C4-2B (cell line): Measurements from ENCODE around the gene SNRNP70.
A peak's percentile ranks its signal among the peaks of the same experiment; 100 is the strongest.

ENCODE experiments used
- H3K27ac ChIP-seq: fragments of 450-650 bp; 2 replicates; pipeline ENCODE4 v1.5.1; 2017
- ZFX ChIP-seq: fragments of 450-650 bp; IDR thresholded peaks from 2 replicates; pipeline ENCODE4 v1.6.1; 2017
- TF ChIP-seq, protein P1 (sequence below): fragments of 450-650 bp; conservative IDR thresholded peaks from 2 replicates; pipeline ENCODE4 v1.5.1; 2017; ENCODE audit warnings: mild to moderate bottlenecking

The SNRNP70 gene

DNA sequence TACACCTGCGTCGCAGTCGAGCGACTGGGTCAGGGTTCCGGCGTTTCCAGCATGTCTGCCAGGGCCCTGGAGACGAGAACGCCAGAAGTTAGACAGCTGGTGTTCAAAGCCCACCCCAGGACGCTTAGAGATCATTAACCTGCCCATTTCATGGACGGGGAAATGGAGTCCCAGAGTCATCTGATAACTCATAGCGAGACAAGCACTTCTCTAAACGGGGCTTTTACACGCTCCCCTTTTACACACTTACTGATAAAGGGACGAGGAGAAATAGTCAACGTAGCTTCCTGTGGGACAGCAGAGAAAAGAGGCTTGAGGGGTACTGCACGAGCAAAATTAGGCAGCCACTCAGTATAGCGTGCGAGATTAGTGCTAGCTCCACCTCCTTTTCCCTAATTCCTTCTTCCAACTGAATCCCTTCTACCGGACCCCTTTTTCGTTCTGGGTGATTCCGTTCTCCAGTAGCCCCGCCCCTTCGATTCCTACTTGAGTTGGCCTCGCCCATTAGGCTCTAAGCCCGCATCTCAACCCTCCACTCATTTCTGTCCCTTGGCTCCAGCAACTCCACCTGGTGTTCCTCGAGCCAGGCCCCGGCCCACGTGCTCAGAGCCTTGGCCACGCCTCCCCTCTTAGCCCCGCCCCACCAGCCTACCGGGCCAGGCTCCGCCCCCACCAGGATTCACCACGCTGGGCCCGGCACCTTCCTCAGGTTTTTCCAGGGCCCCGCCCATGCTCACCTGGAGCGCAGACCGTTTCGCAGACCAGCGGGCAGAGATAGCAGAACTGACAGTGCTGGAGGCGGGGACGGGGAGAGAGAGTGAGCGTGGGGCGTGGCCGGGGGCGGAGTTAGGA is 66.2 kb downstream of the SNRNP70 start:
- peak overlapping the region; percentile 95 for H3K27ac ChIP-seq
- no peak for TF ChIP-seq ZFX
- TF ChIP-seq, protein P1, sequence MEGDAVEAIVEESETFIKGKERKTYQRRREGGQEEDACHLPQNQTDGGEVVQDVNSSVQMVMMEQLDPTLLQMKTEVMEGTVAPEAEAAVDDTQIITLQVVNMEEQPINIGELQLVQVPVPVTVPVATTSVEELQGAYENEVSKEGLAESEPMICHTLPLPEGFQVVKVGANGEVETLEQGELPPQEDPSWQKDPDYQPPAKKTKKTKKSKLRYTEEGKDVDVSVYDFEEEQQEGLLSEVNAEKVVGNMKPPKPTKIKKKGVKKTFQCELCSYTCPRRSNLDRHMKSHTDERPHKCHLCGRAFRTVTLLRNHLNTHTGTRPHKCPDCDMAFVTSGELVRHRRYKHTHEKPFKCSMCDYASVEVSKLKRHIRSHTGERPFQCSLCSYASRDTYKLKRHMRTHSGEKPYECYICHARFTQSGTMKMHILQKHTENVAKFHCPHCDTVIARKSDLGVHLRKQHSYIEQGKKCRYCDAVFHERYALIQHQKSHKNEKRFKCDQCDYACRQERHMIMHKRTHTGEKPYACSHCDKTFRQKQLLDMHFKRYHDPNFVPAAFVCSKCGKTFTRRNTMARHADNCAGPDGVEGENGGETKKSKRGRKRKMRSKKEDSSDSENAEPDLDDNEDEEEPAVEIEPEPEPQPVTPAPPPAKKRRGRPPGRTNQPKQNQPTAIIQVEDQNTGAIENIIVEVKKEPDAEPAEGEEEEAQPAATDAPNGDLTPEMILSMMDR: no peak

DNA sequence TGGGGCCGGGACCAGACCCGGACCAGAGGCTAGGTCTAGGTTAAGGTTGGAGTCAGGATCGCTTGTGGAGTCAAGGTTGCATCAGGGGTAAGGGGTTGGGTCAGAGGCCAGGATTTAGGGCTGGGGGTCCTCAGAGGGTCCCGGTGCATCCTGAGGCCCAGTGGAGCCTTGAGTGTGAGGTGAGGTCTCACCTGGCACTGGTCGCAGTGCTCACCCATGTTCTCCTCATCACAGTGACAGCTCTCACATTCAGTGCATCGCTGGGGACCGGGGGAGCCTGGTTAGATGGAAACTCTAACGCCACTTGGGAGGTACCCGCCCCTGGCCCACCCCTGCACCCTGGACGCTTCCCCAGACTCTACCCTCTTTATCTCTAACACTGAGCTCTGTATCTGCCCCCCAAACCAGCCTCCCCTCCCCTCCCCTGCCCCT is 66.9 kb downstream of the SNRNP70 start:
- TF ChIP-seq, protein P1: no peak
- TF ChIP-seq ZFX: no peak
- peak overlapping the region; percentile 95 for H3K27ac ChIP-seq

DNA sequence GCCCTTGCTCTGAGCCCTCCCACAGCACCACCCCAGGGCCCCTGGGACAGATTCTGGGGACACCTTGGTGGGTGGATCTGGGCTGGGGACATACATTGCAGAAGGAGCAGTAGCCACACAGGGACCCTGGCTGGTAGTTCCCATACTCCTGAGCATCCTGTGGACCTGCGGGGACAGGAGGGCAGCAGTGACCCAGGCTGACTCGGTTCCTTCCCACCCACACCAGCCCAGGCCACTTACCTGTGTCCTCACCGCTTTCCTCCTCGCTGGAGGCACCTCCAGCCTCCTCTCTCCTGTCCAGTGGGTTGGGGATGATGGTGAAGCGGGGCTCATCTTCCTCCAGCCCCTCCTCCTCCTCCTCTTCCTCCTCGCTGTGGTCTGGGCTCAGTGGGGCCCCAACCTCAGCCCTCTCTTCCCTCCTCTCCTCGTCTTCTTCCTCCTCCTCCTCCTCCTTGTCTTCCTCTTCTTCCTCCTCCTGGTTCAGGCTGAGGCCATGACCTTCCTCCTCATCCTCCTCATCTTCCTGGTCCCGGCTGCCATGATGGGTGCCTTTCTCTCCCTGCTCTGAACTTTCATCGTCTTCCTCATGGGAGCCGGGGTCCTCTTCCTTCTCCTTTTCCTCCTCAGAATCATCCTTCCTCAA is 68.0 kb downstream of the SNRNP70 start:
- TF ChIP-seq, protein P1: no peak
- no peak for TF ChIP-seq ZFX
- H3K27ac ChIP-seq: peak overlapping the region; percentile 95; the same call in 1 of the 2 replicates

DNA sequence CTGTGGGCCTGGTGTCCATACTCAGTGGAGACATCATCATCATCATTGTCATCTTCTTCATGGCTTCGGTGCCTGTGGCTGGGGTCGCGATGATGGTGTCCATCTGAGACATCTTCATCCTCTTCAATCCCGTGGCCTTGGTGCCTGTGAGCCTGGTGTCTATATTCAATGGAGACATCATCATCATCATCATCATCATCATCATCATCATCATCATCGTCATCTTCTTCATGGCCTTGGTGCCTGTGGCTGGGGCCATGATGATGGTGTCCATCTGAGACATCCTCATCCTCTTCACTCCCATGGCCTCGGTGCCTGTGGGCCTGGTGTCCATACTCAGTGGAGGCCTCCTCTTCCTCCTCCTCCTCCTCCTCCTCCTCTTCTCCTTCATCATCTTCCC is 69.0 kb downstream of the SNRNP70 start:
- no peak for TF ChIP-seq ZFX
- TF ChIP-seq, protein P1: no peak
- H3K27ac ChIP-seq: no peak overlapping the region

DNA sequence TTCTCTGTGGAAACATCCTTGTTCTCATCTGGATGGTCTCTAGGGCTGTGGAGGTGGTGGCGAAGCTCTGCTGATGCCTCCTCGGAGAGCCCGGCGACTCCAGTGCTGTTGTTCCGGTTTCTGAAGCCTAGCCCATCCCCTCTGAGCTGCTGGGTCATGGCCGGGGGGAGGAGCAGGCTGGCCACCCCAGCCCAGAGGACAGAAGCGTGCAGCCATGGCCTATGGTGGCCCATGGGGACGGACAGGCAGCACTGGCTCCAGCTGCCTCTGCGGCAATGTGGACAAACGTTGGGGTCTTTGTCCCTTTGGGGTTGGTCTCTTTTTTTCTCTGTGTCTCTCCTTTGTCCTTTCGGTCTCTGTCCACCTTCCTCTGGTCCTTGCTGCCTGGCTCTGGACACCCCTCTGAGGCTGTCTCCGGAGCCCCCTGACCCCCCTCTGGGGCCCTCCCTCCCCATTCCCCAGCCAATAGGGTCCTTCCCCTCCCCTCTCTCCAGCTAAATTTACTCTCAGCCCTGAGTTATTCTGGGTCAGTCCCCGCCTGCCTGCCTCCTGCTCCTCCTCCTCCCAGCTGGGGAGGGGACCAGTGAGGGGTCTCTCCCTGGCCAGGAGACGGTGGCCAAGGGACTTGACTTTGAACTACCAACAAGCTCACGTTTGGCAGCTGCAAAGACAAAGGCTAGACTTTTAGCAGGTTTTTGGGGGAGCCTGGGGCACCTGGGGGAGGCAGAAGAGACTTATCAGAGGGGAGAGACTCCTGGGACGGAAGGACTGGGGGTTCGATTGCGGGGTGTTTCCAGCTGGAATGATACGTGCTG is 70.0 kb downstream of the SNRNP70 start, which contains the start of gene HRC:
TSS of gene HRC (minus strand) at position 392 of the 815 bp plus-strand sequence. CDS start at position 233, 159 bp downstream.
- TF ChIP-seq, protein P1: no peak
- no peak for TF ChIP-seq ZFX
- H3K27ac ChIP-seq: no peak within 1 kb of the TSS

DNA sequence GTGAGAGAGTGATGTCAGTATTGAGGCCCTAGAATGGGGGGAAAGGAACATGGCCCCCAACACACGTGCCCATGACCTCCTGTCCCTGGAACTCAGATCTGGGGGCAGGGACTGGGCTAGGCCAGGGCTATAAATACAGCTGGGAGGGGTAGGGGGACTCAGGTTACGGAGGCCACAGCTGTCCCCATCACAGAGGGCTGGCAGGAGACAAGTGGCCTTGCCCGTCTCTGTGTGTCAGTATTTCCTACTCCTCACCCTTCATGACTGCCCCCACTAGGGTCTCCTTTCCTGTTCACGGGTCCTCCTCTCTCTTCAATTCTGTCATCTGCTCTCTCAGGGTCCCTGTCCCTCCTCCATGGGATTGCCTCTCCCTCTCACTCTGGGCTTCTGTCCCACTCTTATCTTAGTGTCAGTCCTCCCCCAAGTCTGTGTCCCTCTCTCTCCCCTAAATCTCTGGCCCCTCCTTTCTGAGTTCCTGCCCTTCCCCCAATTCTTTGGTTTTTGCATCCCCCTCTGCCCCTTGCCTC is 70.6 kb downstream of the SNRNP70 start:
- TF ChIP-seq, protein P1: no peak
- TF ChIP-seq ZFX: no peak
- no peak overlapping the region for H3K27ac ChIP-seq
